Neural cell (in vitro differentiated cells): ENCODE results near the gene SCYGR6.

ENCODE experiments used
- CTCF ChIP-seq: fragments of 450-650 bp; IDR thresholded peaks from 2 replicates; pipeline ENCODE4 v1.5.1; 2014; ENCODE audit warnings: antibody characterized with exemption, mild to moderate bottlenecking, moderate library complexity; ENCODE audit not compliant: poor library complexity, severe bottlenecking
- EP300 ChIP-seq: fragments of 450-650 bp; conservative IDR thresholded peaks from 2 replicates; pipeline ENCODE4 v1.6.1; 2014; ENCODE audit warnings: antibody characterized with exemption, mild to moderate bottlenecking, moderate library complexity; ENCODE audit not compliant: poor library complexity, severe bottlenecking
- EZH2 ChIP-seq: fragments of 200-600, 300-800 bp; shearing (Covaris generic), sonication (generic); IDR thresholded peaks from 2 replicates; pipeline ENCODE4 v1.6.1; 2014; ENCODE audit warnings: antibody characterized with exemption, low read length, borderline replicate concordance, mild to moderate bottlenecking; ENCODE audit not compliant: insufficient read depth, poor library complexity, severe bottlenecking
- POLR2AphosphoS5 ChIP-seq: IDR thresholded peaks from 2 replicates; pipeline ENCODE4 v1.6.1; 2012
- RAD21 ChIP-seq: fragments of 450-650 bp; conservative IDR thresholded peaks from 2 replicates; pipeline ENCODE4 v1.6.1; 2014; ENCODE audit warnings: antibody characterized with exemption, mild to moderate bottlenecking, moderate library complexity
- TAF1 ChIP-seq: IDR thresholded peaks from 2 replicates; pipeline ENCODE4 v1.6.1; 2012; ENCODE audit warnings: low read depth

DNA sequence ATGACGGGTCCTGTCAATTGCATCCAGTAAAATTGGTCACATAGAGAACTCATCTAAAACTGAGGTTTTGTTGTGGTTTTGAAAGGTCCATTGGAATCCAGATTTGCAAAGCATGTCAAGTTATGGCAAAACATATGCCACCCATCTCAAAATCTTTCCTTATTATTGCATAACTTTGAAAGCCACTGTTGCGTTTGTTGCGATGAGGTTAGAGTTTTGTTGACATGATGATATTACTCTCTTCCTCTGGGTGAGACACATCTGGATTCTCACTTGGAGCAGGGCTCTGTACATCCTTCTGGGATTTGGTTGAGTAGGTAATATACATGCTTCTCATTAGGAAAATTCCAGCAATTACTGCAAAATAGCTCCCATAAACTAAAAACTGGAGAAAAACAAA is 37.4 kb downstream of the SCYGR6 start:
- no peak for TF ChIP-seq CTCF
- no peak for TF ChIP-seq RAD21
- no peak for TF ChIP-seq POLR2AphosphoS5
- TF ChIP-seq EZH2, result no peak
- no peak for TF ChIP-seq EP300
- TF ChIP-seq TAF1, result no peak
